Measurements from ENCODE around the gene FAM171A1. TPM values are rescaled to one million over a fixed set of nuclear protein-coding genes. Genes with fewer than 3 reads are reported as not detected.
A peak's percentile ranks its signal among the peaks of the same experiment; 100 is the strongest.

Gene FAM171A1
- total RNA-seq, 1 experiment from 2014 or later, result 19.2 TPM

DNA sequence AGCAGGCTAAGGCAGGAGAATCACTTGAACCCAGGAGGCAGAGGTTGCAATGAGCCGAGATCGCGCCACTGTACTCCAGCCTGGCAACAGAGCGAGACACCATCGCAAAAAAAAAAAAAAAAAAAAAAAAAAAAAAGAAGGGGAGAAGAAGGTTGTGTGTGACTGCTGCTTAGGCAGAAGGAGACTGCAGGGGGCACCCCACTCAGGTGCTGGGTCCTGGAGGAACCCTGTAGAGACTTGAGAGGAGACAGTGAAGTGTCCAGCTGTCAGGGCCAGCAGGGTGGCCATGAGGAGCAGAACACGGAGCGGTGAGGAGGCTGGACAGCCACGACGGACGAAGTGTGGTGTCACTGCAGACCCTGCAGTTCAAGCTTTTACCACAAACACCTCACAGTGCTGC, 103.6 kb downstream of the FAM171A1 start:
- Histone ChIP-seq H3K4me3 (ENCODE audit: low read depth in 2 of 2, low read length in 2 of 2) (no peak overlapping the region), H3K36me3 (ENCODE audit: control insufficient read depth, insufficient read depth, low read length) (no peaks in the 10 kb centered on the region), H3K4me1 (ENCODE audit: control insufficient read depth, insufficient read depth, low read length) (no peaks in the 10 kb centered on the region), H3K27me3 (ENCODE audit: control insufficient read depth, insufficient read depth, low read length) (no peaks in the 10 kb centered on the region), H3K27ac (ENCODE audit: low read length) (no peak overlapping the region), H3K9me3 (ENCODE audit: control insufficient read depth, insufficient read depth, low read depth, low read length) (no peaks in the 10 kb centered on the region)
- ATAC-seq (no peak), DNase-seq (ENCODE audit: low read depth, low spot score) (no peak)
- TF ChIP-seq, protein P1, sequence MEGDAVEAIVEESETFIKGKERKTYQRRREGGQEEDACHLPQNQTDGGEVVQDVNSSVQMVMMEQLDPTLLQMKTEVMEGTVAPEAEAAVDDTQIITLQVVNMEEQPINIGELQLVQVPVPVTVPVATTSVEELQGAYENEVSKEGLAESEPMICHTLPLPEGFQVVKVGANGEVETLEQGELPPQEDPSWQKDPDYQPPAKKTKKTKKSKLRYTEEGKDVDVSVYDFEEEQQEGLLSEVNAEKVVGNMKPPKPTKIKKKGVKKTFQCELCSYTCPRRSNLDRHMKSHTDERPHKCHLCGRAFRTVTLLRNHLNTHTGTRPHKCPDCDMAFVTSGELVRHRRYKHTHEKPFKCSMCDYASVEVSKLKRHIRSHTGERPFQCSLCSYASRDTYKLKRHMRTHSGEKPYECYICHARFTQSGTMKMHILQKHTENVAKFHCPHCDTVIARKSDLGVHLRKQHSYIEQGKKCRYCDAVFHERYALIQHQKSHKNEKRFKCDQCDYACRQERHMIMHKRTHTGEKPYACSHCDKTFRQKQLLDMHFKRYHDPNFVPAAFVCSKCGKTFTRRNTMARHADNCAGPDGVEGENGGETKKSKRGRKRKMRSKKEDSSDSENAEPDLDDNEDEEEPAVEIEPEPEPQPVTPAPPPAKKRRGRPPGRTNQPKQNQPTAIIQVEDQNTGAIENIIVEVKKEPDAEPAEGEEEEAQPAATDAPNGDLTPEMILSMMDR (IDR thresholded peaks at IDR 0.05), result peak; percentile 13
- no peak for TF ChIP-seq POLR2AphosphoS5 (IDR thresholded peaks at IDR 0.05; ENCODE audit: low read depth, low read length)
- intact Hi-C loops (cut with micrococcal nuclease; ENCODE audit: unreplicated experiment) (no loop called here), in situ Hi-C loops (cut with HindIII; ENCODE audit: low pct_unique_long_range_greater_than_20kb, low sequenced_read_pairs) (no loop called here)
- ChIA-PET CTCF (no interaction called here), POLR2A (no interaction called here)
- no TSS peak for BruUV-seq (replicated peaks)

DNA sequence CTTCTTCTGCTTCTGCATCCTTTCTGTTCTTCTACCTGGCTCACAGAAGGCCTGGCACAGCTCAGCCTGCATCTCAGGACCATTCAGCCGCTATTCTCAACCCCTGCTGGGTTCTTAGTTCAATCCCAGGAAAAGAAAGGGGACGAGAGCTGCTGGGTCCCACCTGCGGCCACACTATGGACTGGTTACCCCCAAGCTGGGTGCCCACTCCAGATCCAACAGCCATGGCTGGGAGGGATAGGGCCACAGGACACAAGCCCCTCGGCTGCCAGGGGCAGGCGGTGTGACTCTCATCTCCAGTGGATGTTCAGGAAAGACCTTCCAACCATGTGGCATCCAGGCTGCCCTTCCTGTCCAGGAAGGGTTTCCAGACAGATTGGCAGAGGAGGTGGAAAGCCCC, 105.0 kb downstream of the FAM171A1 start:
- Histone ChIP-seq H3K9me3 (ENCODE audit: control insufficient read depth, insufficient read depth, low read depth, low read length) (no peaks in the 10 kb centered on the region), H3K27me3 (ENCODE audit: control insufficient read depth, insufficient read depth, low read length) (no peaks in the 10 kb centered on the region), H3K36me3 (ENCODE audit: control insufficient read depth, insufficient read depth, low read length) (no peaks in the 10 kb centered on the region), H3K4me3 (ENCODE audit: low read depth in 2 of 2, low read length in 2 of 2) (no peak overlapping the region), H3K27ac (ENCODE audit: low read length) (no peak overlapping the region), H3K4me1 (ENCODE audit: control insufficient read depth, insufficient read depth, low read length) (no peaks in the 10 kb centered on the region)
- intact Hi-C loops (cut with micrococcal nuclease; ENCODE audit: unreplicated experiment), result no loop called here
- in situ Hi-C loops (cut with HindIII; ENCODE audit: low pct_unique_long_range_greater_than_20kb, low sequenced_read_pairs), result no loop called here
- ATAC-seq (no peak), DNase-seq (ENCODE audit: low read depth, low spot score) (no peak)
- CTCF ChIA-PET, result no interaction called here
- POLR2A ChIA-PET, result interaction anchor here (0.6 kb wide), 1 partner anchor 227 kb away, joined by 3 read pairs; no protein-coding TSS in a partner anchor
- TF ChIP-seq TCF7L2 (IDR thresholded peaks at IDR 0.05; ENCODE audit: low read depth, low read length) (no peak), SIN3A (IDR thresholded peaks at IDR 0.05; ENCODE audit: borderline replicate concordance, insufficient read depth, low read depth, low read length) (no peak), POLR2AphosphoS5 (IDR thresholded peaks at IDR 0.05; ENCODE audit: low read depth, low read length) (no peak)
- TF ChIP-seq, protein P2, sequence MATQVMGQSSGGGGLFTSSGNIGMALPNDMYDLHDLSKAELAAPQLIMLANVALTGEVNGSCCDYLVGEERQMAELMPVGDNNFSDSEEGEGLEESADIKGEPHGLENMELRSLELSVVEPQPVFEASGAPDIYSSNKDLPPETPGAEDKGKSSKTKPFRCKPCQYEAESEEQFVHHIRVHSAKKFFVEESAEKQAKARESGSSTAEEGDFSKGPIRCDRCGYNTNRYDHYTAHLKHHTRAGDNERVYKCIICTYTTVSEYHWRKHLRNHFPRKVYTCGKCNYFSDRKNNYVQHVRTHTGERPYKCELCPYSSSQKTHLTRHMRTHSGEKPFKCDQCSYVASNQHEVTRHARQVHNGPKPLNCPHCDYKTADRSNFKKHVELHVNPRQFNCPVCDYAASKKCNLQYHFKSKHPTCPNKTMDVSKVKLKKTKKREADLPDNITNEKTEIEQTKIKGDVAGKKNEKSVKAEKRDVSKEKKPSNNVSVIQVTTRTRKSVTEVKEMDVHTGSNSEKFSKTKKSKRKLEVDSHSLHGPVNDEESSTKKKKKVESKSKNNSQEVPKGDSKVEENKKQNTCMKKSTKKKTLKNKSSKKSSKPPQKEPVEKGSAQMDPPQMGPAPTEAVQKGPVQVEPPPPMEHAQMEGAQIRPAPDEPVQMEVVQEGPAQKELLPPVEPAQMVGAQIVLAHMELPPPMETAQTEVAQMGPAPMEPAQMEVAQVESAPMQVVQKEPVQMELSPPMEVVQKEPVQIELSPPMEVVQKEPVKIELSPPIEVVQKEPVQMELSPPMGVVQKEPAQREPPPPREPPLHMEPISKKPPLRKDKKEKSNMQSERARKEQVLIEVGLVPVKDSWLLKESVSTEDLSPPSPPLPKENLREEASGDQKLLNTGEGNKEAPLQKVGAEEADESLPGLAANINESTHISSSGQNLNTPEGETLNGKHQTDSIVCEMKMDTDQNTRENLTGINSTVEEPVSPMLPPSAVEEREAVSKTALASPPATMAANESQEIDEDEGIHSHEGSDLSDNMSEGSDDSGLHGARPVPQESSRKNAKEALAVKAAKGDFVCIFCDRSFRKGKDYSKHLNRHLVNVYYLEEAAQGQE (IDR thresholded peaks at IDR 0.05; ENCODE audit: insufficient read depth in 1 of 2, low read depth in 2 of 2, low read length in 1 of 2), result no peak
- TF ChIP-seq, protein P1 (IDR thresholded peaks at IDR 0.05), result no peak
- no TSS peak for BruUV-seq (replicated peaks)
